K562 (cell line): ENCODE data around the gene EEF1A1. TPM values are rescaled to one million over a fixed set of nuclear protein-coding genes. Genes with fewer than 3 reads are reported as not detected.
A peak's percentile ranks its signal among the peaks of the same experiment; 100 is the strongest.

Source experiments
- ETV6 ChIP-seq, 3 experiments: fragments of 150-350 bp in 1 of 3; sonication (generic) in 1 of 3; formaldehyde crosslinking in 1 of 3; IDR thresholded peaks; 2 replicates each; pipeline versions ENCODE4 v1.6.1 to v1.8.0; 2014 to 2022; ENCODE audit warnings: borderline replicate concordance in 2 of 3, low read depth in 2 of 3, antibody characterized with exemption in 1 of 3, low read length in 1 of 3, mild to moderate bottlenecking in 1 of 3, missing genetic modification reagents in 1 of 3
- FUS ChIP-seq: fragments of 200-400 bp; formaldehyde crosslinking; optimal IDR thresholded peaks from 2 replicates; pipeline ENCODE3; 2017; ENCODE audit warnings: low read depth, low read length
- ILF3 ChIP-seq: fragments of 450-650 bp; IDR thresholded peaks from 2 replicates; pipeline ENCODE4 v1.6.1; 2018; ENCODE audit warnings: antibody characterized with exemption, mild to moderate bottlenecking, moderate library complexity, borderline replicate concordance
- KHSRP ChIP-seq: fragments of 450-650 bp; IDR thresholded peaks from 2 replicates; pipeline ENCODE4 v1.6.1; 2017
- LCOR ChIP-seq: sonication (generic); formaldehyde crosslinking; IDR thresholded peaks from 2 replicates; pipeline ENCODE4 v1.8.0; 2022; ENCODE audit warnings: mild to moderate bottlenecking, missing genetic modification reagents
- RBM14 ChIP-seq: fragments of 200-400 bp; formaldehyde crosslinking; IDR thresholded peaks from 2 replicates; pipeline ENCODE4 v1.6.1; 2018; ENCODE audit warnings: low read depth, mild to moderate bottlenecking, low read length, moderate library complexity, borderline replicate concordance; ENCODE audit not compliant: insufficient read depth
- TEAD1 ChIP-seq, 2 experiments: fragments of 450-650 bp in 1 of 2; sonication (generic) in 1 of 2; formaldehyde crosslinking; IDR thresholded peaks; 2 replicates each; pipeline versions ENCODE4 v1.4.0 to v1.8.0; 2020 to 2022; ENCODE audit warnings: mild to moderate bottlenecking in 2 of 2, missing genetic modification reagents in 1 of 2
- ZNF253 ChIP-seq: fragments of 250-450 bp; sonication (Bioruptor Pico); conservative IDR thresholded peaks from 2 replicates; pipeline ENCODE4 v1.6.1; 2021; ENCODE audit warnings: mild to moderate bottlenecking
- ZNF431 ChIP-seq: sonication (generic); formaldehyde crosslinking; IDR thresholded peaks from 2 replicates; pipeline ENCODE4 v1.8.0; 2022; ENCODE audit warnings: mild to moderate bottlenecking, missing genetic modification reagents
- polyA plus RNA-seq, 8 experiments: library from polyadenylated mRNA; depleted of rRNA in 4 of 8; stranded (reverse) in 5 of 8; unstranded in 3 of 8; fragments of >200 nt; fragmentation: Nextera tagmentation in 2 of 8; fragmentation: Illumina TruSeq in 1 of 8; extraction: Ambion mirVana in 2 of 8; extraction: Trizol in 1 of 8; gene quantifications; 2 replicates each; pipeline versions ENCODE4 v1.2.1 to v1.2.3, GENCODE V29; 2011 to 2014; ENCODE audit warnings: inconsistent platforms in 1 of 8, missing spikeins in 1 of 8
- total RNA-seq, 7 experiments: library from RNA; depleted of rRNA in 6 of 7; stranded (reverse); fragments of >200 nt in 6 of 7; fragmentation: Illumina TruSeq in 2 of 7; extraction: Trizol in 2 of 7; gene quantifications; 2 replicates each; pipeline versions ENCODE4 v1.2.1 to v1.2.3, GENCODE V29; 2011 to 2021; ENCODE audit warnings: low replicate concordance in 1 of 7
- TF ChIP-seq, protein P1 (sequence below): fragments of 450-650 bp; IDR thresholded peaks from 2 replicates; pipeline ENCODE4 v1.6.1; 2018; ENCODE audit not compliant: partially characterized antibody
- TF ChIP-seq, protein P2 (sequence below), 3 experiments: fragments of 200-800 bp in 1 of 3; sonication (Bioruptor generic) in 1 of 3; sonication (generic) in 1 of 3; formaldehyde crosslinking in 1 of 3; IDR thresholded peaks; 2 replicates each; pipeline versions ENCODE4 v1.6.1 to v1.8.0; 2016 to 2022; ENCODE audit warnings: mild to moderate bottlenecking in 2 of 3, missing compliant biosample characterization in 2 of 3, missing genetic modification characterization in 2 of 3, missing genetic modification reagents in 1 of 3
- TF ChIP-seq, protein P3 (sequence below): fragments of 450-650 bp; formaldehyde crosslinking; IDR thresholded peaks from 2 replicates; pipeline ENCODE4 v1.4.0; 2022; ENCODE audit warnings: missing genetic modification characterization
- TF ChIP-seq, protein P4 (sequence below): fragments of 450-650 bp; IDR thresholded peaks from 2 replicates; pipeline ENCODE4 v1.7.0; 2016; ENCODE audit warnings: borderline replicate concordance
- TF ChIP-seq, protein P5 (sequence below): fragments of 250-450 bp; sonication (Bioruptor Pico); IDR thresholded peaks from 2 replicates; pipeline ENCODE4 v1.4.0; 2020; ENCODE audit warnings: borderline replicate concordance

The EEF1A1 gene
- total and polyA plus RNA-seq, 9 of the 15 experiments (the other 6 are each of a cell fraction or from before 2014, with no cell fraction given) = 6,453 to 17,323 (median 11,082) TPM

DNA sequence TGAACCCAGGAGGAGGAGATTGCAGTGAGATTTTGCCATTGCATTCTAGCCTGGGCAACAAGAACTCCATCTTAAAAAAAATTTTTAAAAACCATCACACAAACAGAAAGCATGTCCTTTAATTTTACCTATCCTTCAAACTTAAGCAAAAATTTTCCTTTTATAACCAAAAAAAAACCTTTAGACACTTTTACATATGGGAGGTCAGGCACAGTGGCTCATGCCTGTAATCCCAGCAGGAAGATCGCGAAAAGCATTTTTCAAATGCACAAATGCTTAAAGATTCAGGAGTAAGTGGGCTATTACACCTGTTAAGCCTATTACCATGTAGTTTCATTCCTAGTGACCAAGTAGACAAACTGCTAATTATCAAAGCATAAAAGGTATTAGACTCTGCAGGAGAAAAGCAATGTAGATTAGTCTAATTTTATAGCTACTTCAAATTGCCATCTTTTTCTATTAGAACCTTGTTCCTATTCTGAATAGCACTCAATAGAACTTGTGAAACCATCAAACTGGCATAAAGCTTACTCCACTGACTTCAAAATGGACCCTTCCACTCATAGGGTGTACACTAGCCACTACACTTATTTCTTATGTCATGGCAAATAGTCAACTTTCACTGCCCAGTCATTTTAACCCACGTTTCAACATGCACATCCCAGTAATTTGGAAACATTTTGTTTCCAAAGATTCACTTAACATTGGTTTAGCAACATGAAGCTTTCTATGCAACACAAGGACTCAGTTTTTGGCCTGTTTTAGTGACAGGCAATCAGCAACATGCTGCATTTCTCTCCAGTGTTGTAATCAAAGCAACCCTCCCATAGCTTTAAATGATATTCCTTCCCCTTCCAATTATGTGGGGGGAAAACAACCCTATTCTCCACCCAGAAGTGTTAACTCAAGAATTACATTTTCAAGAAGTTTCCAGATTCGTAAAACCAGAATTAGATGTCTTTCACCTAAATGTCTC, 4.0 kb downstream of the EEF1A1 start (continued):
- TF ChIP-seq RBM14 = no peak
- TF ChIP-seq, protein P1, sequence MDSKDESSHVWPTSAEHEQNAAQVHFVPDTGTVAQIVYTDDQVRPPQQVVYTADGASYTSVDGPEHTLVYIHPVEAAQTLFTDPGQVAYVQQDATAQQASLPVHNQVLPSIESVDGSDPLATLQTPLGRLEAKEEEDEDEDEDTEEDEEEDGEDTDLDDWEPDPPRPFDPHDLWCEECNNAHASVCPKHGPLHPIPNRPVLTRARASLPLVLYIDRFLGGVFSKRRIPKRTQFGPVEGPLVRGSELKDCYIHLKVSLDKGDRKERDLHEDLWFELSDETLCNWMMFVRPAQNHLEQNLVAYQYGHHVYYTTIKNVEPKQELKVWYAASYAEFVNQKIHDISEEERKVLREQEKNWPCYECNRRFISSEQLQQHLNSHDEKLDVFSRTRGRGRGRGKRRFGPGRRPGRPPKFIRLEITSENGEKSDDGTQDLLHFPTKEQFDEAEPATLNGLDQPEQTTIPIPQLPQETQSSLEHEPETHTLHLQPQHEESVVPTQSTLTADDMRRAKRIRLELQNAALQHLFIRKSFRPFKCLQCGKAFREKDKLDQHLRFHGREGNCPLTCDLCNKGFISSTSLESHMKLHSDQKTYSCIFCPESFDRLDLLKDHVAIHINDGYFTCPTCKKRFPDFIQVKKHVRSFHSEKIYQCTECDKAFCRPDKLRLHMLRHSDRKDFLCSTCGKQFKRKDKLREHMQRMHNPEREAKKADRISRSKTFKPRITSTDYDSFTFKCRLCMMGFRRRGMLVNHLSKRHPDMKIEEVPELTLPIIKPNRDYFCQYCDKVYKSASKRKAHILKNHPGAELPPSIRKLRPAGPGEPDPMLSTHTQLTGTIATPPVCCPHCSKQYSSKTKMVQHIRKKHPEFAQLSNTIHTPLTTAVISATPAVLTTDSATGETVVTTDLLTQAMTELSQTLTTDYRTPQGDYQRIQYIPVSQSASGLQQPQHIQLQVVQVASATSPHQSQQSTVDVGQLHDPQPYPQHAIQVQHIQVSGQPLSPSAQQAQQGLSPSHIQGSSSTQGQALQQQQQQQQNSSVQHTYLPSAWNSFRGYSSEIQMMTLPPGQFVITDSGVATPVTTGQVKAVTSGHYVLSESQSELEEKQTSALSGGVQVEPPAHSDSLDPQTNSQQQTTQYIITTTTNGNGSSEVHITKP = peak; percentile 47
- 0 out of 2 replicates have a peak, but pooled peaks have one; percentile 65 for TF ChIP-seq ZNF431 (CRISPR knock-in tag)
- TF ChIP-seq ILF3 = 0 out of 2 replicates have a peak, but pooled peaks have one; percentile 27
- TF ChIP-seq, protein P2, sequence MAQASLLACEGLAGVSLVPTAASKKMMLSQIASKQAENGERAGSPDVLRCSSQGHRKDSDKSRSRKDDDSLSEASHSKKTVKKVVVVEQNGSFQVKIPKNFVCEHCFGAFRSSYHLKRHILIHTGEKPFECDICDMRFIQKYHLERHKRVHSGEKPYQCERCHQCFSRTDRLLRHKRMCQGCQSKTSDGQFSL (CRISPR knock-in tag; IDR thresholded peaks at IDR 0.05) = no peak
- TF ChIP-seq, protein P2 (tag; IDR thresholded peaks at IDR 0.05) = no peak
- peak; percentile 37; the same call in 1 of the 2 replicates for TF ChIP-seq KHSRP
- TF ChIP-seq, protein P3, sequence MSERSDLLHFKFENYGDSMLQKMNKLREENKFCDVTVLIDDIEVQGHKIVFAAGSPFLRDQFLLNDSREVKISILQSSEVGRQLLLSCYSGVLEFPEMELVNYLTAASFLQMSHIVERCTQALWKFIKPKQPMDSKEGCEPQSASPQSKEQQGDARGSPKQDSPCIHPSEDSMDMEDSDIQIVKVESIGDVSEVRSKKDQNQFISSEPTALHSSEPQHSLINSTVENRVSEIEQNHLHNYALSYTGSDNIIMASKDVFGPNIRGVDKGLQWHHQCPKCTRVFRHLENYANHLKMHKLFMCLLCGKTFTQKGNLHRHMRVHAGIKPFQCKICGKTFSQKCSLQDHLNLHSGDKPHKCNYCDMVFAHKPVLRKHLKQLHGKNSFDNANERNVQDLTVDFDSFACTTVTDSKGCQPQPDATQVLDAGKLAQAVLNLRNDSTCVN (CRISPR knock-in tag) = peak; percentile 3; the same call in 1 of the 2 replicates
- peak; percentile 2 for TF ChIP-seq FUS
- TF ChIP-seq ZNF253 (CRISPR knock-in tag) = peak; percentile 67; the same call in 1 of the 2 replicates
- 0 out of 4 replicates have a peak, but pooled peaks of 1 of the 2 experiments have one; percentile 9 for TF ChIP-seq TEAD1 (CRISPR knock-in tag; IDR thresholded peaks at IDR 0.05)
- TF ChIP-seq LCOR (CRISPR knock-in tag) = peak; percentile 31; the same call in 1 of the 2 replicates
- TF ChIP-seq ETV6 (IDR thresholded peaks at IDR 0.05; ENCODE audit: borderline replicate concordance in 1 of 2, low read depth in 2 of 2, low read length in 1 of 2) = no peak
- TF ChIP-seq ETV6 (CRISPR knock-in tag; IDR thresholded peaks at IDR 0.05; ENCODE audit: borderline replicate concordance) = peak; percentile 72; the same call in 1 of the 2 replicates
- TF ChIP-seq, protein P4, sequence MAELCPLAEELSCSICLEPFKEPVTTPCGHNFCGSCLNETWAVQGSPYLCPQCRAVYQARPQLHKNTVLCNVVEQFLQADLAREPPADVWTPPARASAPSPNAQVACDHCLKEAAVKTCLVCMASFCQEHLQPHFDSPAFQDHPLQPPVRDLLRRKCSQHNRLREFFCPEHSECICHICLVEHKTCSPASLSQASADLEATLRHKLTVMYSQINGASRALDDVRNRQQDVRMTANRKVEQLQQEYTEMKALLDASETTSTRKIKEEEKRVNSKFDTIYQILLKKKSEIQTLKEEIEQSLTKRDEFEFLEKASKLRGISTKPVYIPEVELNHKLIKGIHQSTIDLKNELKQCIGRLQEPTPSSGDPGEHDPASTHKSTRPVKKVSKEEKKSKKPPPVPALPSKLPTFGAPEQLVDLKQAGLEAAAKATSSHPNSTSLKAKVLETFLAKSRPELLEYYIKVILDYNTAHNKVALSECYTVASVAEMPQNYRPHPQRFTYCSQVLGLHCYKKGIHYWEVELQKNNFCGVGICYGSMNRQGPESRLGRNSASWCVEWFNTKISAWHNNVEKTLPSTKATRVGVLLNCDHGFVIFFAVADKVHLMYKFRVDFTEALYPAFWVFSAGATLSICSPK = no peak
- TF ChIP-seq, protein P5, sequence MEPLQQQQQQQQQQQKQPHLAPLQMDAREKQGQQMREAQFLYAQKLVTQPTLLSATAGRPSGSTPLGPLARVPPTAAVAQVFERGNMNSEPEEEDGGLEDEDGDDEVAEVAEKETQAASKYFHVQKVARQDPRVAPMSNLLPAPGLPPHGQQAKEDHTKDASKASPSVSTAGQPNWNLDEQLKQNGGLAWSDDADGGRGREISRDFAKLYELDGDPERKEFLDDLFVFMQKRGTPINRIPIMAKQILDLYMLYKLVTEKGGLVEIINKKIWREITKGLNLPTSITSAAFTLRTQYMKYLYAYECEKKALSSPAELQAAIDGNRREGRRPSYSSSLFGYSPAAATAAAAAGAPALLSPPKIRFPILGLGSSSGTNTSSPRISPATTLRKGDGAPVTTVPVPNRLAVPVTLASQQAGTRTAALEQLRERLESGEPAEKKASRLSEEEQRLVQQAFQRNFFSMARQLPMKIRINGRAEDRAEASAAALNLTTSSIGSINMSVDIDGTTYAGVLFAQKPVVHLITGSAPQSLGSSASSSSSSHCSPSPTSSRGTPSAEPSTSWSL (CRISPR knock-in tag) = no peak
